Effector memory CD4-positive, alpha-beta T cell (primary cell): ENCODE results near the gene AGAP1.

Source experiments
- DNase-seq, 3 donors: peaks; one replicate each; pipeline ENCODE4 v3.0.0-alpha.2; 2020
- H3K27ac ChIP-seq: 2 replicates; pipeline ENCODE4 v1.7.0; 2013; ENCODE audit warnings: mild to moderate bottlenecking, low read length, moderate library complexity; ENCODE audit not compliant: insufficient read depth, poor library complexity, severe bottlenecking
- H3K27me3 ChIP-seq: replicated peaks from 2 replicates; pipeline ENCODE4 v1.7.0; 2013; ENCODE audit warnings: mild to moderate bottlenecking, low read length; ENCODE audit not compliant: insufficient read depth, control insufficient read depth, poor library complexity, severe bottlenecking
- H3K36me3 ChIP-seq: 2 replicates; pipeline ENCODE4 v1.7.0; 2013; ENCODE audit warnings: mild to moderate bottlenecking, low read length, moderate library complexity; ENCODE audit not compliant: control insufficient read depth, insufficient read depth
- H3K4me1 ChIP-seq: 2 replicates; pipeline ENCODE4 v1.7.0; 2013; ENCODE audit warnings: low read length, mild to moderate bottlenecking; ENCODE audit not compliant: control insufficient read depth, insufficient read depth, poor library complexity, severe bottlenecking
- H3K4me3 ChIP-seq: 2 replicates; pipeline ENCODE4 v1.7.0; 2013; ENCODE audit warnings: low read length, low read depth, mild to moderate bottlenecking; ENCODE audit not compliant: insufficient read depth, poor library complexity, severe bottlenecking
- H3K9me3 ChIP-seq: 2 replicates; pipeline ENCODE4 v1.7.0; 2013; ENCODE audit warnings: mild to moderate bottlenecking, low read length, moderate library complexity; ENCODE audit not compliant: control insufficient read depth

Gene AGAP1

GRCh38 chr2:235744161-235744560, 250.3 kb downstream of the AGAP1 start:
- no peak for DNase-seq
- Histone ChIP-seq H3K36me3 (no peaks in the 10 kb centered on the region), H3K27ac (no peak overlapping the region), H3K27me3 (no peaks in the 10 kb centered on the region), H3K4me1 (no peaks in the 10 kb centered on the region), H3K4me3 (no peak overlapping the region), H3K9me3 (no peaks in the 10 kb centered on the region)

DNA sequence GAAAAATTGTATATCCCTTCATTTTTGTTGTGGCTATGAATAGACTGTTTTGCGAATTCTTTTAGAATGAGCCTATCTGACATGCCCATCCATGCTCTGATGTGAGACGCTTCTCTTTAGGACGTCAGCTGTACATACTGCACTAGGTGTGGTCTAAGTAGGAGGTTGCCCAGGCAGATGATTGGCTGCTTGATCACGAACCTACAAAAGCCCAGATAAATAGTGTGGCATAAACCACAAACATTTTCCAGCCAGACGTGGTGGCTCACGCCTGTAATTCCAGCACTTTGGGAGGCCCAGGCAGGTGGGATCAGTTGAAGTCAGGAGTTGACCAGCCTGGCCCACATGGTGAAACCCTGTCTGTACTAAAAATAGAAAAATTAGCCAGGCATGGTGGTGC, 251.8 kb downstream of the AGAP1 start:
- Histone ChIP-seq H3K4me3 (no peak overlapping the region), H3K9me3 (no peaks in the 10 kb centered on the region), H3K27me3 (no peaks in the 10 kb centered on the region), H3K36me3 (no peaks in the 10 kb centered on the region), H3K27ac (no peak overlapping the region), H3K4me1 (no peaks in the 10 kb centered on the region)
- no peak for DNase-seq

GRCh38 chr2:235746257-235746934, 252.6 kb downstream of the AGAP1 start:
- H3K27ac ChIP-seq: no peak overlapping the region
- no peak overlapping the region for H3K4me3 ChIP-seq
- no peaks in the 10 kb centered on the region for H3K27me3 ChIP-seq
- no peaks in the 10 kb centered on the region for H3K4me1 ChIP-seq
- DNase-seq: peak in 1 of 3 donors; percentile 21
- no peaks in the 10 kb centered on the region for H3K36me3 ChIP-seq
- H3K9me3 ChIP-seq: no peaks in the 10 kb centered on the region

GRCh38 chr2:235747001-235747785, 253.3 kb downstream of the AGAP1 start:
- no peaks in the 10 kb centered on the region for H3K9me3 ChIP-seq
- no peak overlapping the region for H3K4me3 ChIP-seq
- no peaks in the 10 kb centered on the region for H3K4me1 ChIP-seq
- no peaks in the 10 kb centered on the region for H3K27me3 ChIP-seq
- H3K36me3 ChIP-seq: no peaks in the 10 kb centered on the region
- no peak for DNase-seq
- no peak overlapping the region for H3K27ac ChIP-seq

- no peak for DNase-seq
- no peaks in the 10 kb centered on the region for H3K9me3 ChIP-seq
- H3K27ac ChIP-seq: no peak overlapping the region
- H3K4me3 ChIP-seq: no peak overlapping the region
- no peaks in the 10 kb centered on the region for H3K36me3 ChIP-seq
- no peaks in the 10 kb centered on the region for H3K27me3 ChIP-seq
- H3K4me1 ChIP-seq: no peaks in the 10 kb centered on the region
Observed at GRCh38 chr2:235747786-235748091, 253.9 kb downstream of the AGAP1 start.

DNA sequence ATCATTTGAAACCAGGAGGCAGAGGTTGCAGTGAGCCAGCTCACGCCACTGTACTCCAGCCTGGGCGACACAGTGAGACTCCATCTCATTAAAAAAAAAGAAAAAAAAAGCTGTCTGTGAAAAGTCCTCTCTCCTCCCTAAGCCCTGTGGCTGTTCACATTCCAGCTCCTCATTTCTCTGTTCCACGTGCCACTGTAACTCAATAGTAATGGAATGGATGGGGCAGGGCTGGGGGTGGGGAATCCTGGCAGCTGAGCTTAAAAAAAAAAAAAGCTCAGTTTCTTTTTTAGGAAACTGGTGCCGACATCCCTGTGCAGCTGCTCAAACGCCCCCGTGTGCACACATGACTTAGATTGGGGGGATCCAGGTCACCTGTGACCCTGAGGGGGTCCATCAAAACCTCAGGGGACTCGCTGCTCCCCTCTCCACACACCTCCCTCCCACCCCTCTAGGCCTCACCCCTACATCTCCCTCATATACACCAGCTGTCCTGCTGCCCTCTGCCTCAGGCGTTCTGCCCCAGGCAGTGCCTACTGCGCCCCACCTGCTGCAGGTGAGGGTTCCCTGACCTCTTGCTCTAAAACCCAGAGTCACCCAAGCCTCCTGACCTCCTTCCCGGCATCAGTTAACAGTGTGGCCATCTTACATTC, 255.4 kb downstream of the AGAP1 start:
- Histone ChIP-seq H3K9me3 (no peaks in the 10 kb centered on the region), H3K4me3 (no peak overlapping the region), H3K36me3 (no peaks in the 10 kb centered on the region), H3K4me1 (no peaks in the 10 kb centered on the region), H3K27me3 (no peaks in the 10 kb centered on the region), H3K27ac (no peak overlapping the region)
- no peak for DNase-seq

- Histone ChIP-seq H3K27ac (no peak overlapping the region), H3K27me3 (no peaks in the 10 kb centered on the region), H3K9me3 (no peaks in the 10 kb centered on the region), H3K4me3 (no peak overlapping the region), H3K36me3 (no peaks in the 10 kb centered on the region), H3K4me1 (no peaks in the 10 kb centered on the region)
- DNase-seq: no peak
Observed at GRCh38 chr2:235749771-235750160, 255.9 kb downstream of the AGAP1 start.

DNA sequence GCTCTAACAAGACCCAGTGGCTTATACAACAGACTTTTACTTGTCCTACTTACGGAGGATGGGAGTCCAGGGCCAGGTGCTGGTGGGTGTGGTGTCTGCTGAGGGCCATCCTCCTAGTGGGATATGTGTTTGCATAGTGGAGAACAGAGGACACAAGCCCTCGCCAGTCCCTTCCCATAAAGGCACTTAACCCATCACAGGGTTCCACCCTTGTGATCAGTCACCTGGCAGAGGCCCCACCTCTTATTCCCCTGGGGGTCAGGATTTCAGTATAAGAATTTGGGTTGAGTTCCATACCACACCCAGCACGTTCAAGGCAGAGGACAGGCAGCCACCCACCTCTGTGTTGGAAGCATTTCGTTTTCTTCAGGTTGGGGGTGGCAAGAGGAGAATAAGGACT, 259.0 kb downstream of the AGAP1 start:
- no peak overlapping the region for H3K27ac ChIP-seq
- H3K36me3 ChIP-seq: no peaks in the 10 kb centered on the region
- H3K4me3 ChIP-seq: no peak overlapping the region
- no peaks in the 10 kb centered on the region for H3K4me1 ChIP-seq
- H3K27me3 ChIP-seq: no peaks in the 10 kb centered on the region
- DNase-seq: no peak
- H3K9me3 ChIP-seq: no peaks in the 10 kb centered on the region

GRCh38 chr2:235754357-235755207, 260.7 kb downstream of the AGAP1 start:
- Histone ChIP-seq H3K4me3 (no peak overlapping the region), H3K9me3 (no peaks in the 10 kb centered on the region), H3K36me3 (no peaks in the 10 kb centered on the region), H3K27ac (no peak overlapping the region), H3K27me3 (no peaks in the 10 kb centered on the region), H3K4me1 (no peaks in the 10 kb centered on the region)
- no peak for DNase-seq
